IMR-90 (cell line): ENCODE data around the gene CLDN7. TPM values are rescaled to one million over a fixed set of nuclear protein-coding genes. Genes with fewer than 3 reads are reported as not detected.

Experiments
- ATAC-seq: fragments of 200-7000 bp; cut with Tn5 transposase; 2 replicates; pipeline ENCODE4 v1.9.1; 2020; ENCODE audit warnings: low read depth, mild to moderate bottlenecking, moderate library complexity
- BruUV-seq: library from RNA; stranded (reverse); fragments of 400-500 nt; replicated peaks from 2 replicates; lab custom pipeline; 2021; lab: Mats Ljungman, UMichigan
- CTCF ChIA-PET: fragments of 300-600 bp; formaldehyde crosslinking; extraction: SDS; loops from one replicate; lab custom pipeline; 2021; ENCODE audit warnings: antibody characterized with exemption; lab: Yijun Ruan, JAX
- POLR2A ChIA-PET: fragments of 300-600 bp; sonication (Branson Sonifier 250); formaldehyde crosslinking; loops from one replicate; lab custom pipeline; 2022; ENCODE audit warnings: antibody characterized with exemption; ENCODE audit not compliant: unreplicated experiment; lab: Charles Lee
- DNase-seq: peaks from one replicate; pipeline ENCODE4 v3.0.0; 2013
- H2AFZ ChIP-seq: replicated peaks from 2 replicates; pipeline ENCODE3; 2013; ENCODE audit warnings: low read length, mild to moderate bottlenecking; ENCODE audit not compliant: poor library complexity
- H2AK5ac ChIP-seq: 2 replicates; pipeline ENCODE4 v1.6.1; 2013; ENCODE audit warnings: low read depth, low read length, inconsistent platforms
- H2AK9ac ChIP-seq: replicated peaks from 2 replicates; pipeline ENCODE3; 2013; ENCODE audit warnings: mild to moderate bottlenecking, low read depth, low read length, moderate library complexity; ENCODE audit not compliant: poor library complexity
- H2BK120ac ChIP-seq: 2 replicates; pipeline ENCODE4 v1.6.1; 2013; ENCODE audit warnings: low read depth, low read length, inconsistent platforms
- H2BK15ac ChIP-seq: 3 replicates; pipeline ENCODE4 v1.6.1; 2013; ENCODE audit warnings: low read depth, low read length, inconsistent platforms
- H2BK20ac ChIP-seq: 2 replicates; pipeline ENCODE4 v1.6.1; 2013; ENCODE audit warnings: low read depth, mild to moderate bottlenecking, inconsistent platforms, low read length, moderate library complexity
- H2BK5ac ChIP-seq: 2 replicates; pipeline ENCODE4 v1.6.1; 2013; ENCODE audit warnings: mild to moderate bottlenecking, low read depth, low read length, inconsistent platforms; ENCODE audit not compliant: poor library complexity, severe bottlenecking
- H3K14ac ChIP-seq: replicated peaks from 2 replicates; pipeline ENCODE4 v1.6.1; 2013; ENCODE audit warnings: low read depth, low read length, inconsistent platforms
- H3K18ac ChIP-seq: 2 replicates; pipeline ENCODE4 v1.6.1; 2013; ENCODE audit warnings: low read depth, low read length, control low read depth
- H3K23ac ChIP-seq: 2 replicates; pipeline ENCODE4 v1.6.1; 2013; ENCODE audit warnings: low read depth, low read length, inconsistent platforms
- H3K27ac ChIP-seq: 2 replicates; pipeline ENCODE4 v1.5.1; 2013; ENCODE audit warnings: mild to moderate bottlenecking, control low read depth, low read length; ENCODE audit not compliant: insufficient read depth
- H3K27me3 ChIP-seq: 2 replicates; pipeline ENCODE4 v1.6.1; 2013; ENCODE audit warnings: low read length; ENCODE audit not compliant: control insufficient read depth, insufficient read depth
- H3K36me3 ChIP-seq: 2 replicates; pipeline ENCODE4 v1.6.1; 2013; ENCODE audit warnings: low read length, mixed read lengths; ENCODE audit not compliant: control insufficient read depth, insufficient read depth
- H3K4ac ChIP-seq: 2 replicates; pipeline ENCODE4 v1.6.1; 2013; ENCODE audit warnings: low read depth, low read length, inconsistent platforms
- H3K4me1 ChIP-seq: 2 replicates; pipeline ENCODE4 v1.6.1; 2013; ENCODE audit warnings: low read length, mixed read lengths; ENCODE audit not compliant: control insufficient read depth, insufficient read depth
- H3K4me2 ChIP-seq: 2 replicates; pipeline ENCODE4 v1.6.1; 2013; ENCODE audit warnings: low read depth, mild to moderate bottlenecking, control low read depth, low read length, moderate library complexity
- H3K4me3 ChIP-seq: 2 replicates; pipeline ENCODE4 v1.5.1; 2013; ENCODE audit warnings: low read depth, mild to moderate bottlenecking, control low read depth, low read length, moderate library complexity; ENCODE audit not compliant: insufficient read depth
- H3K56ac ChIP-seq: 2 replicates; pipeline ENCODE4 v1.6.1; 2013; ENCODE audit warnings: low read length, inconsistent platforms; ENCODE audit not compliant: insufficient read depth; ENCODE audit errors: extremely low read depth
- H3K79me1 ChIP-seq, 2 experiments: 2 replicates each; pipeline ENCODE4 v1.6.1; 2013; ENCODE audit warnings: low read length in 2 of 2, inconsistent platforms in 1 of 2, low read depth in 1 of 2
- H3K9ac ChIP-seq: 2 replicates; pipeline ENCODE4 v1.6.1; 2013; ENCODE audit warnings: low read depth, low read length, control low read depth
- H3K9me1 ChIP-seq: 2 replicates; pipeline ENCODE4 v1.6.1; 2013; ENCODE audit warnings: low read length, inconsistent platforms; ENCODE audit not compliant: insufficient read depth
- H3K9me3 ChIP-seq: 2 replicates; pipeline ENCODE4 v1.6.1; 2013; ENCODE audit warnings: low read length; ENCODE audit not compliant: control insufficient read depth, insufficient read depth
- H4K20me1 ChIP-seq: 2 replicates; pipeline ENCODE4 v1.6.1; 2013; ENCODE audit warnings: low read length, inconsistent platforms; ENCODE audit not compliant: insufficient read depth
- H4K5ac ChIP-seq: 2 replicates; pipeline ENCODE4 v1.6.1; 2013; ENCODE audit warnings: mild to moderate bottlenecking, low read depth, low read length, control low read depth
- H4K8ac ChIP-seq, 2 experiments: 2 replicates each; pipeline ENCODE4 v1.6.1; 2013; ENCODE audit warnings: low read depth in 2 of 2, low read length in 2 of 2, control low read depth in 1 of 2, inconsistent platforms in 1 of 2
- H4K91ac ChIP-seq: 2 replicates; pipeline ENCODE4 v1.6.1; 2013; ENCODE audit warnings: low read depth, low read length, inconsistent platforms; ENCODE audit not compliant: insufficient read depth
- BHLHE40 ChIP-seq: fragments of 150-350 bp; IDR thresholded peaks from 2 replicates; pipeline ENCODE4 v1.6.1; 2016; ENCODE audit warnings: mild to moderate bottlenecking, low read depth, low read length
- CEBPB ChIP-seq: IDR thresholded peaks from 2 replicates; pipeline ENCODE4 v1.6.1; 2012; ENCODE audit warnings: low read depth, low read length, improper control_type of control experiment
- CHD1 ChIP-seq: IDR thresholded peaks from 2 replicates; pipeline ENCODE4 v1.6.1; 2012; ENCODE audit warnings: low read depth, low read length, improper control_type of control experiment
- ELK1 ChIP-seq: fragments of 150-350 bp; IDR thresholded peaks from 2 replicates; pipeline ENCODE4 v1.6.1; 2016; ENCODE audit warnings: low read depth, mild to moderate bottlenecking, low read length, moderate library complexity, borderline replicate concordance
- FOS ChIP-seq: fragments of 150-350 bp; IDR thresholded peaks from 2 replicates; pipeline ENCODE4 v1.6.1; 2016; ENCODE audit warnings: low read depth, low read length
- MAFK ChIP-seq: IDR thresholded peaks from 2 replicates; pipeline ENCODE4 v1.6.1; 2012; ENCODE audit warnings: low read depth, low read length, improper control_type of control experiment
- MXI1 ChIP-seq: IDR thresholded peaks from 2 replicates; pipeline ENCODE4 v1.6.1; 2012; ENCODE audit warnings: low read depth, mild to moderate bottlenecking, low read length, moderate library complexity, borderline replicate concordance
- NFE2L2 ChIP-seq: fragments of 150-350 bp; IDR thresholded peaks from 2 replicates; pipeline ENCODE4 v1.6.1; 2016; ENCODE audit warnings: low read depth, mild to moderate bottlenecking, low read length
- RCOR1 ChIP-seq: IDR thresholded peaks from 2 replicates; pipeline ENCODE4 v1.6.1; 2012; ENCODE audit warnings: mild to moderate bottlenecking, low read length, improper control_type of control experiment; ENCODE audit not compliant: insufficient replicate concordance
- RFX5 ChIP-seq: IDR thresholded peaks from 2 replicates; pipeline ENCODE4 v1.8.0; 2012; ENCODE audit warnings: low read depth, mild to moderate bottlenecking, low read length, moderate library complexity
- SMC3 ChIP-seq: fragments of 150-350 bp; IDR thresholded peaks from 2 replicates; pipeline ENCODE4 v1.6.1; 2016; ENCODE audit warnings: low read depth, mild to moderate bottlenecking, antibody characterized with exemption, low read length, moderate library complexity
- USF2 ChIP-seq: fragments of 150-350 bp; IDR thresholded peaks from 2 replicates; pipeline ENCODE4 v1.6.1; 2017; ENCODE audit warnings: mild to moderate bottlenecking, antibody characterized with exemption, low read length, low read depth
- WGBS, 2 experiments: methylation state at CpG; one replicate each; pipeline versions ENCODE4 v1.1.5 to v1.1.7; 2013; ENCODE audit warnings: missing lambda C conversion rate in 2 of 2; ENCODE audit not compliant: insufficient read length in 1 of 2; ENCODE audit errors: extremely low coverage in 2 of 2; 5-methylcytosine and 5-hydroxymethylcytosine counted together
- dilution Hi-C: fragments of 300-500 bp; cut with HindIII; formaldehyde crosslinking; loops from one replicate; pipeline ENCODE4 v1.14.3; 2018; ENCODE audit warnings: low sequenced_read_pairs; ENCODE audit not compliant: unreplicated experiment
- in situ Hi-C: fragments of 300-500 bp; cut with MboI; formaldehyde crosslinking; loops from 3 replicates; pipeline ENCODE4 v1.14.3; 2019; ENCODE audit warnings: low sequenced_read_pairs, inconsistent platforms, mixed read lengths
- intact Hi-C: fragments of 100-400 bp; cut with micrococcal nuclease; formaldehyde crosslinking; loops from 2 replicates; pipeline ENCODE4 v1.10.0; 2022
- polyA plus RNA-seq, 3 experiments: library from polyadenylated mRNA; depleted of rRNA; stranded (reverse); fragments of >200 nt; gene quantifications; 2 replicates each; pipeline ENCODE4 v1.2.3, GENCODE V29; 2012; ENCODE audit warnings: low replicate concordance in 1 of 3
- total RNA-seq: library from RNA; depleted of rRNA; stranded (reverse); fragments of >200 nt; gene quantifications from 2 replicates; pipeline ENCODE4 v1.2.3, GENCODE V29; 2012

CLDN7 gene
- total and polyA plus RNA-seq, 2 of the 4 experiments (the other 2 are of a cell fraction): 1.4 TPM

- Histone ChIP-seq H4K8ac (peak overlapping the region; percentile 77 to 80; a peak in 3 of 4 replicates), H3K27ac (no peak overlapping the region), H3K4ac (peak overlapping the region; percentile 68), H3K36me3 (peaks cover 23% of the 10 kb centered on the region), H3K79me1 (peaks cover 0 to 2% of the 10 kb centered on the region in 2 experiments; a peak in 1 of 4 replicates), H2BK120ac (peak overlapping the region; percentile 64), H3K14ac (no peak overlapping the region), H4K91ac (peak overlapping the region; percentile 37; the same call in 1 of the 2 replicates), H3K18ac (no peak overlapping the region), H4K20me1 (no peaks in the 10 kb centered on the region), H2AFZ (peak overlapping the region; percentile 87), H2AK9ac (peak overlapping the region; percentile 66), H3K4me3 (peak overlapping the region; percentile 37), H3K56ac (no peak overlapping the region), H3K9ac (no peak overlapping the region), H2BK20ac (no peak overlapping the region), H2AK5ac (peak overlapping the region; percentile 81), H3K4me2 (peak overlapping the region; percentile 82), H2BK5ac (no peak overlapping the region), H2BK15ac (no peak overlapping the region), H3K23ac (no peak overlapping the region), H3K9me3 (no peaks in the 10 kb centered on the region), H3K9me1 (peaks cover 10% of the 10 kb centered on the region), H3K27me3 (peaks cover 13% of the 10 kb centered on the region; the same call in 1 of the 2 replicates), H3K4me1 (peaks cover 9% of the 10 kb centered on the region), H4K5ac (peak overlapping the region; percentile 84)
- ATAC-seq (peak; percentile 21), DNase-seq (no peak)
- POLR2A ChIA-PET: no interaction called here
- BruUV-seq: no TSS peak
- WGBS, 2 experiments: 35% methylated on average over 28 of the region's 71 CpGs; no CpG with 5 or more reads in 1 of the 2 experiments
- CTCF ChIA-PET: no interaction called here
- in situ Hi-C loops (no loop called here), dilution Hi-C loops (no loop called here), intact Hi-C loops (no loop called here)
- TF ChIP-seq NFE2L2 (no peak), RCOR1 (no peak), BHLHE40 (no peak), FOS (no peak), RFX5 (no peak), MAFK (no peak), USF2 (no peak), ELK1 (no peak), CHD1 (no peak), SMC3 (no peak), MXI1 (no peak), CEBPB (no peak)
Observed at GRCh38 chr17:7261379-7262191, 693 bp downstream of the CLDN7 start.
